DMS53 (cell line): ENCODE results near the gene SOSTDC1.

Experiments
- DNase-seq: peaks from one replicate; lab custom pipeline; 2025; lab: John Stamatoyannopoulos, UW

SOSTDC1 gene

DNA sequence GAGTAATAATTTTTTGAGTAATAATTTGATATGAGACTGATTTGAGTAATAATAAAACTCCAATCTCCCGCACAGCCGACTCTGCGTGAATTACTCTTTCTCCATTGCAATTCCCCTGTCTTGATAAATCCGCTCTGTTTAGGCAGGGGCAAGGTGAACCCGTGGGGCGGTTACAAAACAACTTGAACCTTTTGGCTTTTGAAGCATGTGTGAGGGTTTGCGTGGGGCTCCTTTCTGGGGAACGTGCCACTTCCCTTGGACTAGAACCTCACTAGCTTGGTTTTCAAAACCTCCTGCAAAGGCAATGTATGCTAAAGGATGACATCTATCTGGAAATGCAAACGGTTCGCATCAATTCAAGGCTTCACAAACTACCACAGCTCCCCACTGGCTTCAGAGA is 45.7 kb downstream of the SOSTDC1 start:
- no peak for DNase-seq

- DNase-seq = no peak
Measured at GRCh38 chr7:16419126-16419525, 46.4 kb downstream of the SOSTDC1 start.

DNA sequence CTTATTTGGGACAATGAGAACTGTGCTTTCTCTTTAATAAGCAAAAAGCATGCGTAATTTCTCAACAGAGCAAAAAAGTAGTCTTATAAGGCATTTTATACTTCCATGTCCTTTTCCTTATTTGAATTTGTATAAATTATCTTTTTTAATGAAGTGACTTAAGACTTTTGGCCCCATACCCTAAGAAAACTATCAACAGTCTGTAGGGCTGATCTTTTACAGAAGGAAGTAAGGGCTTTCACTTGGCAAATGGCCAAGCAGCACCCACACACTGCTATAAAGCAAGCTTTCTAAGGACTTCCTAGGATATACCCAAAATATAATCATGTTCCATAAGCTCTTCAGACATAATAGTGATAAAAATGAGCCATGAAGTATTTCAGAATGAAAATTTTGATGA is 47.6 kb downstream of the SOSTDC1 start:
- peak; percentile 16 for DNase-seq

GRCh38 chr7:16416289-16417282 is 49.0 kb downstream of the SOSTDC1 start:
- DNase-seq = peak; percentile 55

DNA sequence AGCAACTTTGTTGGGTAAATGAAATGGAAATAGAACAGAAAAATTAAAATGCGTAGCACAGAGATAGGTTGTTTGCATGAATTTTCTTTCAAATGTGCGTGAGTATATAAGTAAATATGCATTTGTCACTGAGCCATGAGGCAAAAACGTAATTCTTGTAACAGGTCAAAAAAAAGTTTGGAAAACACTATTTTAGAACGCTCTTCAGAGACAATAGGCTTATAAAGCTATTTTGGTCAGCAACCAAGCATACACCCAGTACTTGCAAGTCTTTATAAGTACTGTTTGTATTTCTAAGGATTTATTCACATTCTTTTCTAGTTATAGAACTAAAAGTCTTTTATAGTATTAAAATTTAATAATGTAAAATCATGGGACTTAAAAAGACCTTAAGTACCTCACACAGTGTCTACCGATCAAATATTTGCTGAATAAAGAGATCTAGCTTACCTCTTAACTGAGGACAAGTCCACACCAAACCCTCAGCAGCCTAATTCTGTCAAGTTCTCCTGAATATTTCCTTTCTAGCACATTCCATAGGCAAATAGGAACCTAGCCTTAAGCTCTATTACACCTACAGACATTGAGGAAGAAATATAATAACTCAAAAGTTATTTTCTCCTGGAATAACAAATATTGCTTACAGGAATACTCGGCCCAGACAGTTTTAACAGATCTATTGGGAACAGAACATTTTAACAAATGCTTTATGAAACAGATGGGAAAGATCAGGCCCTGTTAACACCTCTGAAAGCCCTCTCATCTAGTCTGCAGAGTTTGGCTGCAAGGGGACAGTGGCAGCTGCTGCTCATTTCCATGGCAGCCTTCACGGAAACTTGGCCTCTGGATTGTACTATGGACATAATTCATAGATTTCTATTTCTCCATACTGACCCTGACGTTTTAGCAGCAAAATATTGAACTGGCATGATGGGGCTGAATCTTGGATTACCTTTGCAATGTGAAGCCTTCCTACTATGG is 53.0 kb downstream of the SOSTDC1 start:
- no peak for DNase-seq
